Hematopoietic multipotent progenitor cell treated with erythropoietin and hydrocortisone succinate and interleukin-3 and kit ligand, for 17 days (in vitro differentiated cells): ENCODE data around the gene MKX.

Source experiments
- DNase-seq: peaks from one replicate; pipeline ENCODE4 v3.0.0-alpha.2; 2015; ENCODE audit warnings: low spot score

MKX gene

GRCh38 chr10:27646604-27647175 lies 98.9 kb downstream of the MKX start:
- DNase-seq, result no peak

- no peak for DNase-seq
Measured at GRCh38 chr10:27646194-27646593, 99.4 kb downstream of the MKX start.

GRCh38 chr10:27644307-27644939 lies 101.2 kb downstream of the MKX start:
- no peak for DNase-seq

GRCh38 chr10:27643301-27643700 lies 102.3 kb downstream of the MKX start:
- no peak for DNase-seq

GRCh38 chr10:27642023-27642589 lies 103.5 kb downstream of the MKX start:
- DNase-seq, result no peak

GRCh38 chr10:27638071-27638750 lies 107.4 kb downstream of the MKX start:
- no peak for DNase-seq

- DNase-seq, result no peak
Measured at GRCh38 chr10:27637601-27638000, 108.0 kb downstream of the MKX start.

GRCh38 chr10:27636816-27637215 lies 108.8 kb downstream of the MKX start:
- no peak for DNase-seq

GRCh38 chr10:27635699-27636270 lies 109.8 kb downstream of the MKX start:
- DNase-seq, result no peak

- DNase-seq, result no peak
Measured at GRCh38 chr10:27635290-27635689, 110.3 kb downstream of the MKX start.

GRCh38 chr10:27628621-27629020 lies 117.0 kb downstream of the MKX start:
- DNase-seq, result no peak

- DNase-seq, result no peak
Measured at GRCh38 chr10:27626890-27627289, 118.7 kb downstream of the MKX start.

GRCh38 chr10:27625452-27626211 lies 120.0 kb downstream of the MKX start:
- DNase-seq, result no peak

GRCh38 chr10:27624941-27625340 lies 120.7 kb downstream of the MKX start:
- DNase-seq, result no peak
